Uterus (tissue), 2 donors: ENCODE measurements around the gene DCTN2.

Source experiments
- POLR2A ChIP-seq, 2 donors: fragments of 450-650 bp; IDR thresholded peaks; one replicate each; pipeline ENCODE4 v1.6.1; 2016; ENCODE audit warnings: antibody characterized with exemption in 2 of 2, mild to moderate bottlenecking in 1 of 2, moderate library complexity in 1 of 2
- TF ChIP-seq, protein P1 (sequence below), 4 experiments: fragments of 200-600 bp in 2 of 4; fragments of 450-650 bp in 2 of 4; sonication (generic) in 2 of 4; IDR thresholded peaks; one replicate each; pipeline ENCODE4 v1.5.1; 2016 to 2019; ENCODE audit warnings: antibody characterized with exemption in 4 of 4, mild to moderate bottlenecking in 2 of 4, moderate library complexity in 1 of 4

DNA sequence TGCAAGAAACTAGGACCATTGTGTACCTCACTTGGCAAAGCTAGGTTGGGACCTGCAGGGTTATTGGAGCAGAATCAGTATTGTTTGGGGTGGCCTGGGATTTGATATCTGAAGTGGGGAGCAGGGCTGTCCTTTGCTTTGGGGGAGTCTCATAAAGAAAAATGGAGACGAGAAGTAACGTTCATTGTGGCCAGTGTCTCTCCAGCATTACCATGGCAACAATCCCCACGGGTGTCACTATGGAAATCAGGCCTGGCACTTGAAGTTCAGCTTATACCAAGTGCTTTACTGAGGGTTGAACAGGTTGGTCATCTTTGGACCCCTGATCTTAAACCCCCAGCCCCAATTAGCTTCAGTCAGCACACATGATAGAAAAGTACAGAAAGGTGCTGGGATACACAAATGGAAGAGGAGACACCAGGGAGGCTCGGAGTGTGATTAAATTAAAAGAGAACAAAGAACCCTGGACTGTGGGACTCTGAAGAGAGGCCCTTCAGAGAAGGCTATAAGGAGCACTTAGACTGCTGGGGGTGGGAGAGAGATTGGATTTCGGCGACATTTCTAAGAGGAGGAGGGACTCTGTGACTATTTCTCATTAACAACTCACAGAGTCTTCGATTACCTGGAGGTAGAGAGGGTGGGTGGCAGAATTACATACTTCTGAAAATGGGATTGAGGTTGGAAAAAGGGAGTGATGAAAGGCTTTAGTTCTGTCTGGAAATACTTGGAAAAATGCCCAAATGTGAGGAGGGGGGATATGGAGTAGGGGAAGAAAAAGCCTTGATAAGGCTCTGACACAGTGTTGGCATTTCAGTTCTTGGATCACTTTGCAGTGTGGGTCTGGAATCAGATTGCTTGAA is 6.6 kb upstream of the DCTN2 start:
- TF ChIP-seq, protein P1, sequence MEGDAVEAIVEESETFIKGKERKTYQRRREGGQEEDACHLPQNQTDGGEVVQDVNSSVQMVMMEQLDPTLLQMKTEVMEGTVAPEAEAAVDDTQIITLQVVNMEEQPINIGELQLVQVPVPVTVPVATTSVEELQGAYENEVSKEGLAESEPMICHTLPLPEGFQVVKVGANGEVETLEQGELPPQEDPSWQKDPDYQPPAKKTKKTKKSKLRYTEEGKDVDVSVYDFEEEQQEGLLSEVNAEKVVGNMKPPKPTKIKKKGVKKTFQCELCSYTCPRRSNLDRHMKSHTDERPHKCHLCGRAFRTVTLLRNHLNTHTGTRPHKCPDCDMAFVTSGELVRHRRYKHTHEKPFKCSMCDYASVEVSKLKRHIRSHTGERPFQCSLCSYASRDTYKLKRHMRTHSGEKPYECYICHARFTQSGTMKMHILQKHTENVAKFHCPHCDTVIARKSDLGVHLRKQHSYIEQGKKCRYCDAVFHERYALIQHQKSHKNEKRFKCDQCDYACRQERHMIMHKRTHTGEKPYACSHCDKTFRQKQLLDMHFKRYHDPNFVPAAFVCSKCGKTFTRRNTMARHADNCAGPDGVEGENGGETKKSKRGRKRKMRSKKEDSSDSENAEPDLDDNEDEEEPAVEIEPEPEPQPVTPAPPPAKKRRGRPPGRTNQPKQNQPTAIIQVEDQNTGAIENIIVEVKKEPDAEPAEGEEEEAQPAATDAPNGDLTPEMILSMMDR (IDR thresholded peaks at IDR 0.05): no peak
- TF ChIP-seq POLR2A (IDR thresholded peaks at IDR 0.05): no peak
